Fibroblast of skin of left biceps (primary cell): ENCODE data around the gene SIPA1L3.
"Not testable (repeated sequence)": the region's sequence is repeated elsewhere in the genome, so short reads cannot be mapped to it uniquely, and the experiment has no call there.

Experiments used
- DNase-seq, 2 experiments: peaks; one replicate each; pipeline ENCODE4 v3.0.0-alpha.2; 2013; ENCODE audit warnings: low read depth in 2 of 2

The SIPA1L3 gene

DNA sequence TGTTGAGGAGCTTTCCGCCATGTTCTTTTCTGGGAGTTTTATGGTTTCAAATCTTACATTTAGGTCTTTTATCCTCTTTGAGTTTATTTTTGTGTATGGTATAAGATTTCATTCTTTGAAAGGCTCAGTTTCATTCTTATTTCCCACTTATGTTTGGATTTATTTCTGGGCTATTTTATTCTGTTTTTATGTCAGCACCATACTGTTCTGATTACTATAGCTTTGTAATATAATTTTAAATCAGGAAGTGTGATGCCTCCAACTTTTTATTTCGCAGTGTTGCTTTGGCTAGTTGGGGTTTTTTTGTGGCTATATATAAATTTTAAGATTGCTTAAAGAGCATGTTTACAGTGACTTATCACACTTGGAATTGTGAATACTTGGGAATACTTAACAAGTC is 135.1 kb downstream of the SIPA1L3 start:
- no peak for DNase-seq

DNA sequence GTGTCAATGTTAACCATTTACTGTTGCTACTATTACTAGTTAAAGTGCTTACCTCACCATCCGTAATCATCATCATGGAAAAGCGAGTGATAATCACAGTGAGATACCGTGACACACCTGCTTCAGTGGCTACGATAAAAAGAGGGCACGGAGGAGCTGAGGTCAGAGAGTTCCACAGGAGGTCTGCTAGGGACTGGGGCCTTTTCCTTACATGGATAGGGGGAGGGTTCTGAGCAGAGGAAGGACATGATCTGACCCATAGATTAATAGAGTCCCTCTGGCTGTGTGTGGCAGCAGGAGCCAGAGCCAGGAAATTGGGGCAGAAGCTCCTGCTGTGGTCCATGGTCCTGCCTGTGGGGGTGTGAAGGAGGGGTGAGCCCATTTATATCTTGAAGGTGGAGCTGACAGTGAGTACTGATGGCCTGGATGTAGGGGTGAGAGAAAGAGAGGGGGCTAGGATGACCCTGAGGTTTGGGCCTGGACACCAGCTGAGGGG is 136.7 kb downstream of the SIPA1L3 start:
- no peak for DNase-seq

DNA sequence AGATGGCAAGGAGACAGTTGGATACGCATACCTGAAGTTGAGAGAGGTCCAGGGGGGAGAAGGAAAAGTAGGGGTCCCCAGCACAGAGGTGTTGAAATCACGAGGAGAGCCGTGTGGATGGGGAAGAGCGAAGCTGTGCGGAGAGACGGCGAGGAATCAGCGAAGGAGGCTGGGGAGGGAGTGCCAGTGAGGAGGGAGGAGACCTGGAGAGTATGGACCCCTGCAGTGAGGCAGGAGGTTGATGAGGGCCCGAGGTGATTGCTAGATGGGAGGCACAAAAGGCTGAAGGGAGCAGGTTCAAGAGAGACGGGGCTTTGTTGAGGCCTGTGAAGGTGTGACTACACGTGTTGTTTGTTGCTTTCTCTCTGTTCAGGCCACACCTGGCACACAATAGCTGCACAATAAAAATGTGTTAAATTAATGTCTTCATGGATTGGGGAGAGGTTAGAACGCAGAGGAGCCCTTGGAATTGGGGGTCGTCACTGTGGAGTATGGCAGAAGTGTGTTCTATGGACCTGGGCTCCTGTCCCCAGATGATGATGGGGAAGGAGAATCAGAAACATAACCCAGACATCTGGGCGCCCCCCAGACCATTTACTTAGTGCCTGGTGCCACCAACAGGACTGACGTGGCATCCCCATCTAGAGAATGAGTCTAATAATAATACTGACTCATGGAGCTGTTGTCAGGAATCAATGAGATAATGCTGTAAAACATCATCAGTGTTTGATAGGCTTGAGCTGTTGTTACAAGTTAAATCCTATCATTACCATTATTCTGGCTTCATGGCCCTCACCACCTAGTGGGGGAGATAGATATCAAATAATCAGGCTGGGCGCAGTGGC is 137.5 kb downstream of the SIPA1L3 start:
- no peak for DNase-seq

DNA sequence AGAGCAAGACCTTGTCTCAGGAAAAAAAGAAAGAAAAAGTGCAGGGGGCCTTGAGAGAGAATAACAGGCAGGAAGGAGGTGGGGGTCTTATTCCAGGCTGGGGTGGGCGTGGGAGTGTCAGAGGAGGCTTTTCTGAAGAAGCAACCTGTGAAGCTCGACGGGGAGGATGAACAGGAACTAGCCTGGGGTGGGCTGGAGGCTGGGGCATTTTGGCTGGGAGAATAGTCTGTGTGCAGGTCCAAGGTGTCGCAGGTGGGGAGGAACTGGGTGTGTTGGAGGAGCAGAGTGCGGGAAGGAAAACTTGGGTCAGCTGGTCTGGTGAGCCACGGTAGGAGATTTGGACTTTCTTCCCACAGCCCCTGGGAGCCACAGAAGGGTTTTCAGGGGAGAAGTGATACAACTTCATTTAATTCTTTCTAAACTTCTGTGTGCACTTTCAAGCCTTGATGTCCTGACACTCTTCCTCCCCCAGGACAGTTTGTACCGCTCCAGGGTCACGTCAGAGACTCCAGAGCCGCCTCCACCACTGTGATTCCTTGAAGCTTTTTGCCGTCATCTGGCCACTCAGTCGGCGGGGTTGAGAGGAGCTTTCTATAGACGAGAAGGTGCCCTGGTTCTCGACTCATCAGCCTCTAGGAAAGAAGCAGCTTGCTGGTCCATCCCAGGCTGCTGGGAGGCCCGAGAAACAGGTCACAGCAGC is 138.7 kb downstream of the SIPA1L3 start:
- DNase-seq: no peak

DNA sequence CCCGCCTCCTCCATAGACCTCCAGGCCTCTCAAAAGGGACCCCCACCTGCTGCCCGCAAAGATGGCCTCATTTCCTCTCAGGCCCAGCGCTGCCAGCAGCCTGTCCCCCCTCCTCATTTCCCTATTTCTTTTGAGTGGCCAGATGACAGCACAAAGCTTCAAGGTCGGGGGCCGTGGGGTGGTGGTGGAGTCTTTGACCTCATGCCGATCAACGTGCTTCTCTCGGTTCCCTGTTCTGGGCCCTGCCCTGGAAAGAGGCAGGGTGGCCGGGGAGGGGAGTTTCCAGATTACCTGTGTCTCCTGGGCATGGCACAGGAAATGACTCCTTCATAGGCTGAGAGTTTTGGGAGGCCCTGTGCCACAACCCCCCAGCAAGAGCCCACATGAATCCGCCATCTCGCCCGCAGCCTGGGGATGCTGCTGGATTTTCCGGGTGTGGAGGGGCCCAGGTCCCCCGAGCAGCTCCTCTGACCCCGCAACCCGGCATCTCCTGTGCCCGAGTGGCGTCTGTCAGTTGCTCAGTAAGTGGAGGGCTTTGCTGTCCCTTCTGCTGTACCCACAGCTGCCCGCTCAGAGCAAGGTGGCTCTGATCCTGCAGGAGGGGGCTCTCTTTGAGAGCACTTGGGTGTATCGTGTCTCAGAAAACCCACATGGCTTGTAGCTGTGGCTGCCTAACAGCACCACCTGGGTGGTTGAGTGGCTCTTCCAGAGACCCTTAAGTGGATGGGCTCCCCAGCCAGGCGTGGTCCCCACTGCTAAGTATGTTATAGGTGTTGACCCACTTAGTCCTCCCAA is 139.4 kb downstream of the SIPA1L3 start:
- DNase-seq: no peak

DNA sequence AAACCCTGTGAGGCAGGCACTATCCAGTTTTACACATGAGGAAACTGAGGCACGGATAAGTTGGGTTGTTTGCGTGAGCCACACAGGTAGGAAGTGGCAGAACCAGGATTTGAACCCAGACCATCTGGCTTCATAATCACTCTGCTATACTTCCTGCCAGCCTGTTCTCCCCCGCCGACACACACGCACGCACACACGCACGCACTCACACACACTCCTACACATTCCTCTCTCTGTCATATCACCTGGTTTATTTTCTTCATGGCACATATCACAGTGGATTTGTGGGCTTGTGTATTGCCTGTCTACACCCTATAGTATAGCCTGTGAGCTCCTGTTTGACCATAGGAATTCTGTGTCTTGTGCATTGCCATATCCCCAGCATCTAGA is 140.0 kb downstream of the SIPA1L3 start:
- no peak for DNase-seq

DNA sequence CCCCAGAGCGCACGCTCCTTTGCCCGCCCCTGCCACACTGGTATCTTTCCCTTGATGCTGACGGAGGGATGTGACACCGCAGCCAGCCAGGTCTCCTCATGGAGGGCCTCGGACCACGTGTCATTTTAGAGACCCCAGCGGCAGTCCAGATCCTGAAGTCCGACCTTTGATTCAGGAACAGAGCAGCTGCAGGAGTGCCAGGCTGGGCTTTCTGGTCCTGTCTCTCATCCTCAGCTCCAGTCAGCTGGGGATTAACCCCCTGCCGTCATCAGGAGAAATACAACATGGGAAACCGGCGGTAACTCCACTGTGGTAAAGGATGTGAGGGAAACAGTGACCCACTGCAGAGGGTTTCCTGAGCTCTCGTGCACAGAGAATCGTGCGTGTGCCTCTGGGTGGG is 140.6 kb downstream of the SIPA1L3 start:
- DNase-seq: no peak

DNA sequence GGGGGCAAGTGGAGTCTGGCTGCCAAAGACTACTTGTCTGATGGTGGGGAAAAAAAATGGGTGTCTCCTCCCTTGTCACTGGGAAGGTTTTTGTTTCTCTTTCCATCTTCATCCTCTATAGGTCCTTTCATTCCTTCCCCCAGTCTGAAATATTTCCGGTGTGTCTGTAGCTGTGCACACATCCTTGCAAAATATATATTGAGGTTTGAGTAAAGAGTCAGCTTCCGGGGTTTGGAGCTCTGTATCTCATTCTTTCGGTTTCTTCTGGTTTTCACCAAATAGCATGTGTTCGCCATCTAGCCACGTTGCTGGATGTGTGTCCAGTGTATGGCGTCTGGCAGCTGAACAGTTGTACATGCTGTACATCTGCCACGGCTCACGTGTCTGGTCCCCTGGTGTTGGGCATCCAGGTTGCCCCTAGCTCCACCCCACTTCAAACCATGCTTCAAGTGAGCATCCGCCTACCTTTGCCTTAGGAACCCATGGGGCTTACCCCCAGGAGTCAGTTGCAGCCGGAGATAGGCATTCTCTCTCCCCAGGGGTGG is 142.2 kb downstream of the SIPA1L3 start:
- DNase-seq: peak; percentile 47 to 67

DNA sequence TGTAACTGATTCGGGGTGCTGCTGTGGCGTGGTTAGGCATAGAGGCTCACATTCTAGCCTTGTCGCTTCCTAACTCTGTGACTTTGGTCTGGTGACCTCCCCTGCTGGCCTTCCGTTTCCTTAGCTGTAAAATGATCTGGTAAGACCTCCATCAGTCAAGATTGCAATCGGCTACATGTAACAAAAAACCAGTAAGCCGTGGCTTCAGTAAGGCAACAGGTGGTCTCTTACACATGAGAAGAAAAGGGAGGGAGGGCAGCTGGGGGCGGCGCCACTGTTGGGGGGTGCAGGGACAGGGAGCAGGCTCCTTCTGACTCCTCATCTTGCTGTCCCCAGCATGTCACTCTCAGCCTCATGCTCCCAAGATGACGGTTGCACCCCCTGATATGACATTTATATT is 148.0 kb downstream of the SIPA1L3 start:
- no peak for DNase-seq

DNA sequence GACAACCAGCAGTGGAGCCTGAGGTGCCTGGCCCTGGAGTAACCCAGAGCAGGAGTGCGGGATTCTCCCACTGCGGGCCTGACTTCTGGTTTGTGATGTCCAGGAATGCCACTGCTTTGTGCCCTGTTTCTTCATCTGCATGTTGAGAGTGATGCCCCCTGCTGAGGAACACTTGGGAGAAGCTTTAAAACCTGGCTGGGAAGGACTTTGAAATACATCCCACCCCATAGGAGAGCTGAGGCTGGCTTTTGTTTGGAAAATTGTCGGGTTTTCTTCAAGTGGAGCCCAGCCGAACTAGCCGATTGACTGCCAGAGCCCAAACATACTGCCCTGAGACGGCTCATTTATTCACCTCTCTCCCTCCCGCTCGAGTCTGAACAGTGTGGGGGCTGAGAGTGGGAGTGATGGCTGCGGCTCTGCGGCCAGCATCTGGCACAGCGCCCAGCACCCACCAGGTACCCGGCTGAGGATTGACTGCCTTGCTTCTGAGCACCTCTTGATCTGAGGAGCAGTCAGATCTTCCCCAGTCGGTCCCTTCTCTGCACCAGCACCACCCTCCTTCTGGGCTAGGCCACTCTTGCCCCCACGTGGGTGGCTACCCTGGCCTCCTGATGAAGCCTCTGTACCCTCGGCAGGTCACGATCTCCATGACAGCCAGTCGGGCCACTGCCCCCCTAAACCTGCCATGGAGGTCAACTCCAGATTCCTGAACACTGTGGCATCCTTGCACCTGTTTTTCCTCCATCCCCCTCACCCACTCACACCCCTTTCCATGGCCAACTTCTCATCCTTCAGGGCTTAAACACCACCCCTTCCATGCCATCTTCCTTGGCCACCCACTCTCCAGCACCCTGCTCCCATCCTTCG is 148.9 kb downstream of the SIPA1L3 start:
- DNase-seq: no peak

DNA sequence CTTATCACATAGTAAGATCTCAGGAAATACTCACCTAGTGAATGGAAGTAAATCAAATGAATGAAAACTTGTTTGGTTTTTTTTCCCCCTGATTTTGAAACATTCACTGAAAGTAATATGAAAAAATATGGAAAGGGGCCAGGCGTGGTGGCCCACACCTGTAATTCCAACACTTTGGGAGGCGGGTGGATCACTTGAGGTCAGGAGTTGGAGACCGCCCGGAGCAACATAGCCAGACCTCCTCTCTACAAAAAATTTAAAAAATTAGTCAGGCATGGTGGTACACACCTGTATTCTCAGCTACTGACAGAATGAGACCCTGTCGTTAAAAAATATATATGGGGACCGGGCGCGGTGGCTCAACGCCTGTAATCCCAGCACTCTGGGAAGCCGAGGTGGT is 149.6 kb downstream of the SIPA1L3 start:
- no peak for DNase-seq

DNA sequence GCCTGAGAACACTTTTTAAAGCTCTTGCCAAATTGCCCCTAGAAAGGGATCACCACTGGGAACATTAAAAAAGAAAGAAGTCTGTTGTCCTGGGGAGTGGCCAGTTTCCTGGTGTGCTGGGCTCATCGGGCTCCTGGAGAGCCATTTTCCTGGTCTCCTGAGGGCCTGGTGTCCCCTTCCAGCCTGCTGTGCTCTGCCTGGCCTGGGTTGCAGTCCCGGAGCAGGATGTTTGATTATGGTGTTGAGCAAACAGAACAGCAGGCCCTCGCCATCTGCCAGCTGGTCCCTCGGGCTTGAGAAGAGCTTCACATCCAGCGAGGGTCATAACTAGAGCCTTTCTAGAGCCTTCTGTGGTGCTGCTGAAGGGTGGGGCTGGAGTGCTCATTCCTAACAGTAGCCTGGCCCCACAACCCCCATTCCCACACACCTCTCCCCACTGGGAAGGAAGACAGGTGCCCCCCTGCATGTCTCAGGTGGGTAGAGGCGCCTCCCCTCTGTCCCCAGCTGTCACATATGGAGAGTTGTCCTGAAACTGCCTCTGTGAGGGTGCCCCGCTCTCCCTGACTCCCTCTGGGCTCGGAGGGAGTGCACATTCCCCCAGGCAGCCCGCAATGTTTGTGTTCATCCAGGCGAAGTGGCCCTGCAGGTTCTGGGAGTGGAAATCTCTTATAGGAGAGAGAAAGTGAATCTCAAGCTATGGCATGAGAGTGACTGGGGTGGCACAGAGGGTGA is 151.1 kb downstream of the SIPA1L3 start:
- DNase-seq: no peak

DNA sequence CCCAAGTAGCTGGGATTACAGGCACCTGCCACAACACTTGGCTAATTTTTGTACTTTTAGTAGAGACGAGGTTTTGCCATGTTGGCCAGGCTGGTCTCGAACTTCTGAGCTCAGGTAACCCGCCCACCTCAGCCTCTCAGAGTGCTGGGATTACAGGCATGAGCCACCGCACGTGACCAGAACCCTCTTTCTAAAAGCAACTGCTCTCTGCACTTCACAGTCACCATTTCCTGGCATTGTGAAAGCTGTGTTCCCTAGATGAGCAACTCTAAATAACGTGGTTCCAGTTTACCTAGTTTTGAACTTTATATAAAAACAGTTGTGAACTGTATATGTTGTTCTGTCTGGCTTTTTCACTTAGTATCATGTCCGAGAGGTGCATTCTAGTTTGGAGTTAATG is 152.9 kb downstream of the SIPA1L3 start:
- no peak for DNase-seq

DNA sequence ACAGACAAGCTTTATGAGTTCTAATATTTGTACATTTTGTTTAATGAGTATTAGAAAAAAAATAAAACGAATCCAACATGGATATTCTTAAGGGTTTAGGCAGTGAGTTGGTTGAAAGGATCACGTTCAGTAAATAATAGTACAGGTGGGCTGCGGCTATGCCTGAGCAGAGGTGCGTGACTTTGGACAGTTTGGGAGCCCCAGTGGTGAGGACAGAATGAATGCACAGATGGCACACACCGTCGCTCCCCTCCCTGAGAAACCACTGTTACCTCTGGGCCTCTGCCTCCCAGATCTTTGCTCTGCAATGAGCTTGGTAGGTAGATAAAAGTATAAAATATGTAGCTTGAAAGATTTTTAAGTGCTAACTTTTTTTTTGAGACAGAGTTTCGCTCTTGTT is 153.3 kb downstream of the SIPA1L3 start:
- no peak for DNase-seq

DNA sequence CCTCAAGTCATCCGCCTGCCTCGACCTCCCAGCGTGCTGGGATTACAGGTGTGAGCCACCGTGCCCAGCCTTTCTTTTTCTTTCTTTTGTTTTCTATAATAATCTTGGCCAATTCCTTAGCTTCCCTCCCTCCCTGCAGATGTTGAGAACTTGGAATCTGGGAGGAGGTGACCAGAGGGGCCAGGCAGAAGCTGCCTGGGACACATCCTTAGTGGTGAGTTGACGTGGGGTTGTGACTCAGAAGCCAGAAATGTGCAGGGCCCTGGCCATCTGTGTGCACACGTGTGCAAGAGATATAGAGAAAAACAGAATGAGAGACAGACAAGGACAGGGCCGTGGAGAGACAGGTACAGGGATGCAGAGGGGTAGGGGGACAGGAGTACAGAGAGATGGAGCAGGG is 154.3 kb downstream of the SIPA1L3 start:
- peak; percentile 41 to 50 for DNase-seq

DNA sequence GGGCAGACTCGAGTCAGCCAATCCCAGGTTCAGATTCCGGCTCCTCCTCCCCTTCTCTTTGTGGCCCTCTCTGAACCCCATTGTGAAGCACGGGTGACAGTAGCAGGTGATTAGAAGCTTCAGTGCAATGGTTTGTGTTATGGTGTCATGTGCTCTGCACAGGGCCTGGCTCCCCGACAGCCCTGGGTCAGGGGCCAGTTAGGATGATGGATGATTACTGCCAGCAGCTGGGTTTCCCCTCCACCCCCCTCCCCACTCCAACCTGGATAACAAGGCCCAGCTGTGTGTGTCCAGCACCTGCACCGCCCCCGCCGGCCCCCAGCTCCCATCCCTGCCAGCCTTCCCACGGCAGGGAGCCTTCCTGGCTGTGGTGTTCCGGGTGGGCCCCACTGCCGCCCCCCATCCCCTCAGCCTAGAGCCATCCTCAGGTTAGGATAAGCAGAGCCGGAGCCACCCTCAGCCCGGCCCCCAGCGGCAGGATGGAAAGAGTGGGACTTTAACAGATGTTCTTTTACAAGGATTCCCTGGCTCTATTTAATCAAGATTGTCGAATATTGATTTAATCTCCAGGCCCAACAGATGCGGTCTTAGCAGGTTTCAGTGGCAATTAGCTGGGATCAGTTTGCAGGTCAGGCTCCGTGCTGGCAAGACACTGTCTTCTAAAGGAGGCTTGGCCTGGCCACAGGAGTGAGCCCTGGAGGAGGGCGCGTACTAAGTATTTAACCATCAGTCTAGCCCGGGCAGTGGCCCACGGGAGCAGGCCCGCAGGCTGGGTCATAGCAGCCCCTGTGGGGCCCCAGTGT is 156.2 kb downstream of the SIPA1L3 start:
- no peak for DNase-seq

DNA sequence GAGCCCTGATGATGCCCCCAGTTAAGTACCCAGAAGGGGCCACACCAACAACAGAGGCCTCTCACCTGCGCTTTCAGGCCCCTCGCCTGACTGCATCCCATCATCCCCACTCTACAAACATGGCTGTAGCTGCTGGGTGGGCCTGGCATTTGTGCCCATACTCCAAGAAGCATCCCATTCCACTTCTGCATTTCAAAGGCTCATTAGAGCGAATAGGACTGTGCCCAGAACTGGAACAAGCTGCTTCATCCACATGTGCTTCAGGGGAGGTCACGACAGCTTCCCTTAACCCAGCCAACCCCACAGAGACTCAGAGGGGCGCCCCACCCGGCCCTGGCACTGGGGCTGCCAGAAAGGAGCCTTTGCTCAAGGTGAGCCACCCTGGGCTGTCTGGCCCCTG is 156.9 kb downstream of the SIPA1L3 start:
- DNase-seq: no peak

DNA sequence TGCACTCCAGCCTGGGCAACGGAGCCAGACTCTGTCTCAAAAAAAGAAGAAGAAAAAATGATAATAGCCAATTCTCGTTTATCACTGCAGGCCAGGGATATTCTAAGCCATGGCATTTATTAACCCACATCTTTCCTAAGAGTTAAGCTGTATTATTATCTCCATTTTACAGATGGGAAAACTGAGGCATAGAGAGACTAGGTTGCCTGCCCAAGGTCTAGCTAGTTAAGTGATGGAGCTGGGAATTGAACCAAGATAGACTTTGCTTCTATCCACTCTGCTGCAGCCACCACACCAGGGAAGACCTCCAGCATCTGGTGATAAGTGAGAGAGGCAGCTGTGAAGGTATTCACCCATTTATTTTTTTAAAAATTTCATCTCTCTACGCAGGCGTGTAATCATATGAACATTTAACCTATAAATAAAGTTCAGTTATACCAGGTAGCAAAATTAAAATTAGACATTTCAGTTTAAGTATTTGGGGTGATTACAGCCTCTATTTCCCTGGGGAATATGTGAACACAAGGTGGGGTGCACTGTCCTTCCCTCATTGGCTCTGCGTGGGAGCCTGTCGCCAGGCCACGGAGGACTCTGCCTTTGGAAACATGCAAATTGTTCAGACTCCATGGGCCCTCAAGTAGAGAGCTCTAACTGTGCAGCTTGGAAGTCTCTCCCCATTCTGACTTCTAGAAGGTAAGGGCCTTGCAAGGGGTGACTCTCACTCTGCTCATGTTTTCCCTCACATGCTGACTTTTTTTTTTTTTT is 157.8 kb downstream of the SIPA1L3 start:
- DNase-seq: no peak

DNA sequence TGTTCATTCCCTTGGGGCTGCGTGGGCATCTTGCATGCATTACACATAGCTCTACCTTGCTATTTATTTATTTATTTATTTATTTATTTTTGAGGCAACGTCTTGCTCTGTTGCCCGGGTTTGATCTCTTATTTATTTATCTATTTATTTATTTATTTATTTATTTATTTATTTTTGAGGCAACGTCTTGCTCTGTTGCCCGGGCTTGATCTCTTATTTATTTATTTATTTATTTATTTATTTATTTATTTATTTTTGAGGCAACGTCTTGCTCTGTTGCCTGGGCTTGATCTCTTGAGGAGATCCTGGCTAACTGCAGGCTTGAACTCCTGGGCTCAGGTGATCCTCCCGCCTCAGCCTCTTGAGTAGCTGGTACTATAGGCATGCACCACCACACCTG is 158.8 kb downstream of the SIPA1L3 start:
- DNase-seq: not testable (repeated sequence)
